ENCODE data around the gene RASSF7. TPM values are rescaled to one million over a fixed set of nuclear protein-coding genes. Genes with fewer than 3 reads are reported as not detected.
A peak's percentile ranks its signal among the peaks of the same experiment; 100 is the strongest.

The RASSF7 gene
- total RNA-seq, 1 experiment from 2014 or later = 58.6 TPM

DNA sequence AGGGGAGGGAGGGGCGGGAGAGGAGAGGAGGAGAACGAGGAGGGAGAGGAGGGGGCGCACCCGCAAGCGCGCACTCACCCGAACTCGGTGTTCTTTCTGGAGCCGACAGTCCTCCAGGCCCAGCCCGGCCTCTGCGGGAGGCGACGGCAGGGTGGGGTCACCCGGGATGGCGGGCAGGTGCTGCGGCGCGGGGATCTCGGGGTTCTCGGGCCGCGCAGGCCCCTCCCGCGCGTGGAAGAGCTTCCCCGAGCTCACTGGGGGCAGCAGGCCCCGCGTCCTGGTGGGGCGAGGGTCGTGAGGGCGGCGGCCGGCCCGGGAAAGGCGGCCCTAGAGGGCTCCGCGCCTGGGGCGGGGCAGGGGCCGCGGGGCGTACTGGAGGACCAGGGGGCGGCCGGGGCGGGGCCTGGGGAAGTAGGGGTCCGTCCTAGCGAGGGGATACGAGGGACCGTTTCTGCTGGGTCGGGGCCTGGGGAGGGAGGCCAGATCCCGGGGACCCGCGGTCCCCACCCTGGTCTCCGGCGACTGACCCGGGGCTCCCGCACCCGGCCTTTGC is 5.5 kb upstream of the RASSF7 start:
- Histone ChIP-seq H3K9me2 (replicated peaks; ENCODE audit: low read length) (no peaks in the 10 kb centered on the region), H3K27me3 (ENCODE audit: low read length) (peaks cover 6% of the 10 kb centered on the region; the same call in 1 of the 2 replicates), H3K9me3 (ENCODE audit: low read length) (no peaks in the 10 kb centered on the region), H4K20me1 (ENCODE audit: low read length) (no peaks in the 10 kb centered on the region), H3K4me1 (ENCODE audit: insufficient read depth, low read length) (peaks cover 5% of the 10 kb centered on the region), H3K4me3 (ENCODE audit: low read length) (peak overlapping the region; percentile 63), H3F3A (ENCODE audit: low read length, unreplicated experiment) (no peaks in the 10 kb centered on the region), H3K27ac (ENCODE audit: low read length) (no peak overlapping the region), H3K36me3 (ENCODE audit: low read depth, low read length) (no peaks in the 10 kb centered on the region), H3K4me2 (ENCODE audit: low read length) (peak overlapping the region; percentile 85), H2AFZ (ENCODE audit: low read length) (peak overlapping the region; percentile 50; the same call in 1 of the 2 replicates), H3K79me2 (ENCODE audit: low read length) (no peaks in the 10 kb centered on the region), H3K9ac (ENCODE audit: low read length) (no peak overlapping the region)
- DNase-seq = no peak
- intact Hi-C loops (cut with micrococcal nuclease) = no loop called here
- ChIA-PET CTCF (interaction anchor here (0.5 kb wide), 1 partner anchor 22 kb away, joined by 4 read pairs; no protein-coding TSS in a partner anchor), POLR2A (ENCODE audit: unreplicated experiment) (no interaction called here)
- no TSS peak for BruUV-seq (replicated peaks)
- TF ChIP-seq, protein P1, sequence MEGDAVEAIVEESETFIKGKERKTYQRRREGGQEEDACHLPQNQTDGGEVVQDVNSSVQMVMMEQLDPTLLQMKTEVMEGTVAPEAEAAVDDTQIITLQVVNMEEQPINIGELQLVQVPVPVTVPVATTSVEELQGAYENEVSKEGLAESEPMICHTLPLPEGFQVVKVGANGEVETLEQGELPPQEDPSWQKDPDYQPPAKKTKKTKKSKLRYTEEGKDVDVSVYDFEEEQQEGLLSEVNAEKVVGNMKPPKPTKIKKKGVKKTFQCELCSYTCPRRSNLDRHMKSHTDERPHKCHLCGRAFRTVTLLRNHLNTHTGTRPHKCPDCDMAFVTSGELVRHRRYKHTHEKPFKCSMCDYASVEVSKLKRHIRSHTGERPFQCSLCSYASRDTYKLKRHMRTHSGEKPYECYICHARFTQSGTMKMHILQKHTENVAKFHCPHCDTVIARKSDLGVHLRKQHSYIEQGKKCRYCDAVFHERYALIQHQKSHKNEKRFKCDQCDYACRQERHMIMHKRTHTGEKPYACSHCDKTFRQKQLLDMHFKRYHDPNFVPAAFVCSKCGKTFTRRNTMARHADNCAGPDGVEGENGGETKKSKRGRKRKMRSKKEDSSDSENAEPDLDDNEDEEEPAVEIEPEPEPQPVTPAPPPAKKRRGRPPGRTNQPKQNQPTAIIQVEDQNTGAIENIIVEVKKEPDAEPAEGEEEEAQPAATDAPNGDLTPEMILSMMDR (conservative IDR thresholded peaks at IDR 0.05; ENCODE audit: low read depth, low read length) = no peak
- ATAC-seq = peak; percentile 9

DNA sequence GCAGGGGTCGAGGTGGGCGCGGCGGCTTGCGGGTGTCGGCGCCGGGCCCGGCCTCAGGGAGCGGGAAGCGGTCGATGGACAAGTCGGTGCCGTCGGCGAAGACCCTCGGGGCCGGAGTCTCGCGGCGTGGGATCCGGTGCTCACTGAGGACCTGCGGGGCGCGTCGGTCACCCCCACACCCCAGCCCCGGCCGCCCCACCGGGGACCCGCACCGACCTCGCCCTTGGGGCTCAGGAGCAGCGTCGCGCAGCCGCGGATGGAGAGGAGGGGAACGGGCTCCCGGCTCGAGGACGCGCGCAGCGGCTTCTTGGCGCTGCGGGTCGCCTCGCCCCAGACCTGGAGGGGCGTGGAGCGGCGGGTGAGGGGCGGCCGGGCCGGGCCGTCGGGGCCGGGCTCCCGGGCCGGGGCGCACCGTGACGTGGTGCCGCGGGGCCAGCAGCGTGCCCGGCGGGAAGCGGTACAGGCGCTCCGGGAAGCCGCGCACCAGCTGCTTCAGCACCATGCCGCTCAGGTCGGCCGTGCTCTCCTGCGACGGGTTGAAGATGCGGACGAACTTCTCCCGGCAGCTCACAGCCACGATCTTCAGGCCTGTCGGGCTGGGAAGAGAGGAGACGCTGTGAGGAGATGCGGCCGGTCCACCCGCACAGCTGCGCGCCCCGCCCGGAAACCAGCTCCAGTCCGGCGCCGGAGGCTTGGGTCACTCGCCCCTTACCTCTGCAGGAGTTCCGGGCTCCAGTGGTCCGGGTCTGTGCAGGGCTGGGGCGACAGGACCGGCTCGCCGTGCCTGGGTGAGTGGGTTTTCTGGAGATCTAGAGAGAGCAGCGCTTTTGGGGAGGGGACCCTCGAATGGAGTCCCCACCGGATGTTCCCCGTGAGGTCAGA is 4.7 kb upstream of the RASSF7 start:
- Histone ChIP-seq H3K4me1 (ENCODE audit: insufficient read depth, low read length) (peaks cover 6% of the 10 kb centered on the region), H3K27ac (ENCODE audit: low read length) (no peak overlapping the region), H3K9me2 (replicated peaks; ENCODE audit: low read length) (no peaks in the 10 kb centered on the region), H3K79me2 (ENCODE audit: low read length) (no peaks in the 10 kb centered on the region), H3K9ac (ENCODE audit: low read length) (no peak overlapping the region), H3K4me2 (ENCODE audit: low read length) (peak overlapping the region; percentile 85), H3K4me3 (ENCODE audit: low read length) (peak overlapping the region; percentile 63), H3K9me3 (ENCODE audit: low read length) (no peaks in the 10 kb centered on the region), H3K27me3 (ENCODE audit: low read length) (peaks cover 6% of the 10 kb centered on the region; the same call in 1 of the 2 replicates), H2AFZ (ENCODE audit: low read length) (no peak overlapping the region), H3F3A (ENCODE audit: low read length, unreplicated experiment) (no peaks in the 10 kb centered on the region), H4K20me1 (ENCODE audit: low read length) (no peaks in the 10 kb centered on the region), H3K36me3 (ENCODE audit: low read depth, low read length) (no peaks in the 10 kb centered on the region)
- TF ChIP-seq, protein P1 (conservative IDR thresholded peaks at IDR 0.05; ENCODE audit: low read depth, low read length) = no peak
- peak; percentile 29 for TF ChIP-seq EZH2 (IDR thresholded peaks at IDR 0.05; ENCODE audit: low read length, unreplicated experiment)
- no peak for TF ChIP-seq EZH2phosphoT487 (IDR thresholded peaks at IDR 0.05; ENCODE audit: borderline replicate concordance, low read length)
- BruUV-seq (replicated peaks) = no TSS peak
- intact Hi-C loops (cut with micrococcal nuclease) = no loop called here
- ChIA-PET CTCF (interaction anchor here (0.5 kb wide), 1 partner anchor 21 kb away, joined by 4 read pairs; no protein-coding TSS in a partner anchor), POLR2A (ENCODE audit: unreplicated experiment) (no interaction called here)
- ATAC-seq (no peak), DNase-seq (no peak)
